HG03108 (cell line): Measurements from ENCODE around the gene COL6A2.
"Not testable (repeated sequence)": the region's sequence is repeated elsewhere in the genome, so short reads cannot be mapped to it uniquely, and the experiment has no call there.

Experiments
- ATAC-seq: cut with Tn5 transposase; IDR thresholded peaks from one replicate; pipeline ENCODE4 v1.9.1; 2021; ENCODE audit warnings: moderate library complexity; ENCODE audit not compliant: unreplicated experiment

Gene COL6A2

DNA sequence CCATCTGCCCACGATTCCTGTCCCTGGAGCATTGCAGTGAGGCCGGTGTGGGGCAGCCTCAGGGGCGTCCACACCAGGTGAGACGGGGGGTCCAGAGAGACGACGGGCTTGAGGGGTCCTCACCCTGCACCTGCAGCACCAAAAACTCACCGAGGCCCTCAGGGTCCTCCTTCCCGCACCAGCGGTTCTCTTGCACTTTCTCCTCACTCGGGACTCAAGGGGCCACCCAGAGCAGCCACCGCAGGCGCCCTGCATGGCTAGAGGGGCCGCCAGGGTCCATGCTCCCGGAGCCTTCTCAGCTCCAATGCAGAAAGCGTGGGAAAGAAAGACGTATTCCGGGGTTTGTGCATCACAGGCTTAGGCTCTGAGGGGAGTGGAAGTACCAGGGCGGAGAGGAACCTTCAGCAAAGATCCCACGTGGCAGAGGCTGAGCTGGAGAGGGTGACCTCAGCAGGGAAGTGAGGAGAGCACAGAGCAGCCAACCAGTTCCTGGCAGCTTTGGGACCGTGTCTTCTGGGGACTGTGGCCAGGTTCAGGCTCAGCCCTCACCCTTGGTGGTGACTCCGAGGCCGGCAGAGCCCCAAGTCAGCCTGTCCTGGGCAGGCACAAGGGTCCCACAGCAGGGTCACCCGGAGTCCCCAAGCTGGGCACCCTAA is 19.5 kb upstream of the COL6A2 start:
- ATAC-seq = no peak

GRCh38 chr21:46078978-46079351 is 18.9 kb upstream of the COL6A2 start:
- no peak for ATAC-seq

GRCh38 chr21:46079352-46080170 is 18.4 kb upstream of the COL6A2 start:
- ATAC-seq = no peak

GRCh38 chr21:46080171-46081021 is 17.5 kb upstream of the COL6A2 start:
- ATAC-seq = no peak

DNA sequence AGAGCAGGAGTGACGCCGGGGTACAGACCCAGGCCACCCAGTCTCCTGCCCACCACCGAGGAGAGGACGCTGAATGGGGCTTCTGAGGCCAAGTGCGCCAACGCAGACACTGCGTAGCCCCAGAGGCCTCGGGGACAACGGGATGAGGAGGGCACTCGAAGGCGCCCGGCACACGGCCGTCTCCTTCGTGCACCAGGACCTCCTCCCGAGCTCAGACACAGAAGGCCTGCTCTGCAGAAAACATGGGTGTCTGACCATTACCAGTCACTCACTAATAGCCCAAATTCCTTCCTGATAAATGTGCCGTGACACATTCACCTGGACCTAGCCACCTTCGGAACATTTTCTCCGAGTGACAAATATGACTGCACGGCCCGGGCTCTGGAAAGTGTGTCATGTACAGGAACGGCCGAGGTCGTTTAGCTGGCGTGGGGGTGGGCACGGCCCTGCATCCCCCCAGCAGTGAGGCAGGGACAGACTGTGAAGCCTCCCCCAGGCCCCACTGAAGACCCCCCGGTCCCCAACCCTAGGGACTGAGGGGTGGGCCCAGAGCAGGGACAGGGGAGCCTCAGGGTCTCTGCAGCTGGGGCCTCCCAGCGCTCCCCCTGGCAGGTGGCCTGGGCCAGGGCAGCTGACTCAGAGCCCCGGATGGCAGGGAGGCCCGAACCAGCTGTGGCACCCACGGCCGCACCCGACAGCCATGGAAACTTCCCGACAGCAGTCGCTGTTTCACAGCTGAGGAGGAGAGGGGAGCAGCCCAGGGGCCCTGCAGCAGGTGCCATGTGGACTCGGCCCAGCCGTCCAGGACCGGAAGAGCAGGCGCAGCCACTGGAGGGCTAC is 16.7 kb upstream of the COL6A2 start:
- ATAC-seq = no peak

GRCh38 chr21:46081862-46082712 is 15.8 kb upstream of the COL6A2 start:
- no peak for ATAC-seq

GRCh38 chr21:46082713-46082962 is 15.3 kb upstream of the COL6A2 start:
- ATAC-seq = no peak

GRCh38 chr21:46082963-46083790 is 14.7 kb upstream of the COL6A2 start:
- no peak for ATAC-seq

GRCh38 chr21:46083791-46084561 is 13.9 kb upstream of the COL6A2 start:
- ATAC-seq = no peak

GRCh38 chr21:46084709-46085108 is 13.2 kb upstream of the COL6A2 start:
- ATAC-seq = no peak

- not testable (repeated sequence) for ATAC-seq
Observed at GRCh38 chr21:46085259-46085658, 12.7 kb upstream of the COL6A2 start.

GRCh38 chr21:46087641-46088040 is 10.3 kb upstream of the COL6A2 start:
- no peak for ATAC-seq

- no peak for ATAC-seq
Observed at GRCh38 chr21:46088189-46088588, 9.7 kb upstream of the COL6A2 start.

GRCh38 chr21:46089285-46089684 is 8.6 kb upstream of the COL6A2 start:
- no peak for ATAC-seq

DNA sequence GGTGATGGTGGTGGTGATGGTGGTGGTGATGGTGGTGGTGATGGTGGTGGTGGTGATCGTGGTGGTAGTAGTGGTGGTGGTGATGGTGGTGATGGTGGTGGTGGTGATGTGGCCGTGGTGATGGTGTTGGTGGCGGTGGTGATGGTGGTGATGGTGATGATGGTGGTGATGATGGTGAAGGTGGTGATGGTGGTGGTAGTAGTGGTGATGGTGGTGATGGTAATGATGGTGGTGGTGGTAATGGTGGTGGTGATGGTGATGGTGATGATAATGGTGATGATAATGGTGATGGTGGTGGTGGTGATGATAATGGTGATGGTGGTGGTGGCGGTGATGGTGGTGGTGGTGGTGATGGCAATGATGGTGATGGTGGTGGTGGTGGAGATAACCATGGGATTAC is 6.8 kb upstream of the COL6A2 start:
- ATAC-seq = no peak

DNA sequence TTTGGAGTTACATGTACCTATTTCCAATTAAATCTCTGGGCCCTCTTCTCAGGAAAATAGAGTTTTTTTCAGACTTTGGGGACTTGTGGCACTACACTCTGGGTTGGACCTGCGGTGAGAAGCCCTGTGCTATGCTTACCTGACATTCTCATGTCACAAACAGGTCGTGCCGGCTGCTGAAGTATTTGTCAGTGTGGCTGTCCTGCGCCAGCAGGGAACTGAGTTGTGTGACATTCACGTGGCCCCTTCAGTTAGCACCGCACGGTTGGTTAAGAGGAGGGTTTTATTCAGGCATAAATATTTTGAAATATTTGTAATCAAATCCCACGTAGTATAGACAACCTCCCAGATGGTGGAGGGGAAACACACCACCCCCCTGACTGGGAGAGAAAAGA is 6.3 kb upstream of the COL6A2 start:
- ATAC-seq = no peak

GRCh38 chr21:46092026-46092764 is 5.7 kb upstream of the COL6A2 start:
- no peak for ATAC-seq
